Mesenchymal stem cell (in vitro differentiated cells and primary cell): ENCODE results near the gene APIP. TPM values are rescaled to one million over a fixed set of nuclear protein-coding genes. Genes with fewer than 3 reads are reported as not detected.

Experiments used
- DNase-seq: peaks from one replicate; pipeline ENCODE4 v3.0.0-alpha.2; 2013
- H2AFZ ChIP-seq: one replicate; pipeline ENCODE4 v1.6.1; 2013; ENCODE audit warnings: low read depth, mild to moderate bottlenecking, control low read depth, inconsistent platforms, low read length, moderate library complexity
- H2AK5ac ChIP-seq: 2 replicates; pipeline ENCODE4 v1.6.1; 2013; ENCODE audit warnings: low read length, moderate library complexity, mild to moderate bottlenecking, inconsistent platforms; ENCODE audit not compliant: severe bottlenecking
- H2BK120ac ChIP-seq: one replicate; pipeline ENCODE4 v1.6.1; 2013; ENCODE audit warnings: low read depth, mild to moderate bottlenecking, inconsistent platforms, low read length, moderate library complexity
- H2BK12ac ChIP-seq, 2 experiments: one replicate each; pipeline ENCODE4 v1.6.1; 2013; ENCODE audit warnings: inconsistent platforms in 2 of 2, low read length in 2 of 2, mild to moderate bottlenecking in 2 of 2, moderate library complexity in 2 of 2, control low read depth in 1 of 2
- H2BK15ac ChIP-seq: one replicate; pipeline ENCODE4 v1.6.1; 2013; ENCODE audit warnings: mild to moderate bottlenecking, low read depth, inconsistent platforms; ENCODE audit not compliant: poor library complexity, severe bottlenecking
- H2BK5ac ChIP-seq: 2 replicates; pipeline ENCODE4 v1.6.1; 2013; ENCODE audit warnings: low read depth, mild to moderate bottlenecking, low read length, control low read depth, inconsistent platforms; ENCODE audit not compliant: poor library complexity, severe bottlenecking
- H3K14ac ChIP-seq, 2 experiments: one replicate each; pipeline ENCODE4 v1.6.1; 2013; ENCODE audit warnings: inconsistent platforms in 2 of 2, low read length in 2 of 2, control low read depth in 1 of 2, mild to moderate bottlenecking in 1 of 2, moderate library complexity in 1 of 2
- H3K18ac ChIP-seq, 2 experiments: one replicate each; pipeline ENCODE4 v1.6.1; 2013; ENCODE audit warnings: inconsistent platforms in 2 of 2, low read length in 2 of 2, control low read depth in 1 of 2, low read depth in 1 of 2, mild to moderate bottlenecking in 1 of 2
- H3K23ac ChIP-seq, 2 experiments: one replicate each; pipeline ENCODE4 v1.6.1; 2013; ENCODE audit warnings: inconsistent platforms in 2 of 2, low read length in 2 of 2, mild to moderate bottlenecking in 2 of 2, moderate library complexity in 2 of 2, control low read depth in 1 of 2
- H3K27ac ChIP-seq: 2 replicates; pipeline ENCODE4 v1.5.1; 2013; ENCODE audit warnings: mild to moderate bottlenecking, moderate library complexity, low read length, control low read depth, inconsistent platforms; ENCODE audit not compliant: poor library complexity, severe bottlenecking
- H3K27me3 ChIP-seq, 2 experiments: 2 replicates each; pipeline versions ENCODE4 v1.6.1 to v1.7.0; 2013; ENCODE audit warnings: low read length in 2 of 2, mild to moderate bottlenecking in 2 of 2, moderate library complexity in 2 of 2, control low read depth in 1 of 2, inconsistent platforms in 1 of 2; ENCODE audit not compliant: control insufficient read depth in 1 of 2, insufficient read depth in 1 of 2
- H3K36me3 ChIP-seq, 2 experiments: 2 replicates each; pipeline versions ENCODE4 v1.6.1 to v1.7.0; 2013; ENCODE audit warnings: low read length in 2 of 2, control low read depth in 1 of 2, inconsistent platforms in 1 of 2, low read depth in 1 of 2, mild to moderate bottlenecking in 1 of 2; ENCODE audit not compliant: insufficient read depth in 2 of 2, control insufficient read depth in 1 of 2
- H3K4ac ChIP-seq, 2 experiments: one replicate each; pipeline ENCODE4 v1.6.1; 2013; ENCODE audit warnings: inconsistent platforms in 2 of 2, low read length in 2 of 2, mild to moderate bottlenecking in 2 of 2, moderate library complexity in 2 of 2, control low read depth in 1 of 2, low read depth in 1 of 2
- H3K4me1 ChIP-seq: 2 replicates; pipeline ENCODE4 v1.6.1; 2013; ENCODE audit warnings: low read depth, low read length, control low read depth; ENCODE audit not compliant: control insufficient read depth, insufficient read depth
- H3K4me2 ChIP-seq: 2 replicates; pipeline ENCODE4 v1.6.1; 2013; ENCODE audit warnings: low read length, mild to moderate bottlenecking, inconsistent platforms; ENCODE audit not compliant: poor library complexity, severe bottlenecking
- H3K4me3 ChIP-seq, 2 experiments: 2 replicates each; pipeline versions ENCODE4 v1.5.1 to v1.7.0; 2013; ENCODE audit warnings: low read length in 2 of 2, mild to moderate bottlenecking in 2 of 2, control low read depth in 1 of 2, low read depth in 1 of 2; ENCODE audit not compliant: insufficient read depth in 1 of 2
- H3K79me1 ChIP-seq: replicated peaks from 2 replicates; pipeline ENCODE4 v1.6.1; 2013; ENCODE audit warnings: mild to moderate bottlenecking, control low read depth, low read length, inconsistent platforms; ENCODE audit not compliant: poor library complexity, severe bottlenecking
- H3K9ac ChIP-seq: 2 replicates; pipeline ENCODE4 v1.7.0; 2013; ENCODE audit warnings: mild to moderate bottlenecking, low read length, moderate library complexity
- H3K9me3 ChIP-seq: 2 replicates; pipeline ENCODE4 v1.7.0; 2013; ENCODE audit warnings: mild to moderate bottlenecking, low read length; ENCODE audit not compliant: control insufficient read depth
- H4K8ac ChIP-seq: one replicate; pipeline ENCODE4 v1.6.1; 2013; ENCODE audit warnings: inconsistent platforms, mild to moderate bottlenecking, low read length, moderate library complexity
- H4K91ac ChIP-seq: one replicate; pipeline ENCODE4 v1.6.1; 2013; ENCODE audit warnings: mild to moderate bottlenecking, low read length, inconsistent platforms
- WGBS: methylation state at CpG from one replicate; pipeline ENCODE4 v1.1.7; 2013; ENCODE audit warnings: mixed read lengths; 5-methylcytosine and 5-hydroxymethylcytosine counted together
- polyA plus RNA-seq, 2 experiments: library from polyadenylated mRNA; stranded (reverse); fragments of 200-250 nt; gene quantifications; one replicate each; pipeline ENCODE4 v1.2.3, GENCODE V29; 2013

APIP gene, protein sequence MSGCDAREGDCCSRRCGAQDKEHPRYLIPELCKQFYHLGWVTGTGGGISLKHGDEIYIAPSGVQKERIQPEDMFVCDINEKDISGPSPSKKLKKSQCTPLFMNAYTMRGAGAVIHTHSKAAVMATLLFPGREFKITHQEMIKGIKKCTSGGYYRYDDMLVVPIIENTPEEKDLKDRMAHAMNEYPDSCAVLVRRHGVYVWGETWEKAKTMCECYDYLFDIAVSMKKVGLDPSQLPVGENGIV
- polyA plus RNA-seq (2013, experiment 1 of 2) = 18.4 TPM
- polyA plus RNA-seq (2013, experiment 2 of 2) = 19.8 TPM

DNA sequence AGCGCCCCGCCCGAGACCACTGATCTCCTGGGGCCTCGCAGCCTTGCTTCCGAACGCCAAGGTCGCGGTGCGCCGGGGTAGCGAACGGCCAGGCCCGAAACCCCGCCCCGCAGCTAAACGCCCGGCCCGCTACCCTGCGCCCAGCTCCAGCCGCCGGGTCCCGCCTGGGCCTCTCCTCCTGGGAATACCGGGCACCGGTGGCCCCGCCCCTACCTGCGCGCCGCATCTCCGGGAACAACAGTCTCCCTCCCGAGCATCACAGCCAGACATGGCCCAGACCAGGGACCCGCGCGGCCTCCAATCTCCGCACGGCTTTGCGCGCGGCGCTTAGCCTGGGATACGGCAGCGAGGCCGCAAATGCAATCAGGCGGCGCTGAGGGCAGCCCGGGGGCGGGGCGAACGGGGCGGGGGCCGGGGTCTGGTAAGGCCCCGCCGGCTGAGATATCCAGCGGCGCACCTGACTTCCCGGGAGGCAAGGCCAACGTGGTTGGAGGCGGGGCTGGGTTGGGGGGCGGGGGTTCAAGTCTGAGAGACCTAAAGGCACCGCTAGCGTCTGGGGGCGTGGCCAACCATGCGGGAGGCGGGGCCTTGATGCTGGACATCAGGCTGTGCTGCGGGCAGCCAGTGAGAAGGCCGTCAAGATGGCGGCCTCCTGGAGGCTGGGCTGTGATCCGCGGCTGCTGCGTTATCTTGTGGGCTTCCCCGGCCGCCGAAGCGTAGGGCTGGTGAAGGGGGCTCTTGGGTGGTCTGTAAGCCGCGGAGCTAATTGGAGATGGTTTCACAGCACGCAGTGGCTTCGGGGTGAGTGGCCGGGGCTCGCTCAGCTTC is at the start of gene APIP, which contains the start of gene PDHX:
Gene APIP (minus strand): TSS at position 365 of the 828 bp plus-strand sequence. CDS start 95 bp downstream, at position 270.
Gene PDHX (plus strand): TSS at position 604 of the 828 bp plus-strand sequence. CDS start 38 bp downstream, at position 642.
- H3K27ac ChIP-seq = peak within 1 kb of the TSS; percentile 99

DNA sequence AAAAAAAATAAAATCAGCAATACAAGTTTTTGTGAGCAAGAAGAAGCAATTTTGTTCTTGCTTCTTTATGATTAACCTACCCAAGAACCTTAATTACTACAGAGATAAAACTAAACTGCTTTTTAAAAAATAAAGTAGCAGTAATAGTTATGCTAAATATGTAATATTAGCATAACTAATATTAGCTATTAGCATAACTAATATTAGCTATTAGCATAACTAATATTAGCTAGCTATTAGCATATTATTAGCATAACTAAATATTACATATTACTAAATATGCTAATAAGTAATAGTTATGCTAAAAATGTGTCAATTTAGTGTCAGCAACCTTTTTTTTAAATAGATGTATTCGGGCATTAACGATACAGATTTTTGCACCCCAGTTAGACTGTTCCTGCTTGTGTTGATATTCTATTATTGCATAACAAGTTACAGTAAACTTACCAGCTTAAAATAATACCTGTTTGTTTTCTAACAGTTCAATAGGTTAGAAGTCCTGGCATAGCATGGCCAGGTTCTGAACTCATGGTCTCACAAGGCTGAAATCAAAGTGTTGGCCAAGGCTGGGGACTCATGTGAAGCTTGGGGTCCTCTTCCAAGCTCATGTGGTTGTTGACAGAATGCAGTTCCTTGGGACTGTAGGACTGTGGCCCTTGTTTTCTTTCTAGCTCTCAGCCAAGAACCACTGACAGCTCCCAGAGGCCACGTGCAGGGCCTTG is 48.6 kb upstream of the APIP start:
- Histone ChIP-seq H3K4me2 (no peak overlapping the region), H3K79me1 (peaks cover 11% of the 10 kb centered on the region), H3K4ac (no peak overlapping the region), H2AFZ (no peak overlapping the region), H3K23ac (no peak overlapping the region), H3K9ac (no peak overlapping the region), H2BK5ac (no peak overlapping the region), H2BK15ac (no peak overlapping the region), H3K14ac (no peak overlapping the region), H3K4me3 (no peak overlapping the region), H3K4me1 (no peaks in the 10 kb centered on the region), H3K27ac (no peak overlapping the region), H2BK12ac (no peak overlapping the region), H3K18ac (no peak overlapping the region), H3K36me3 (peaks cover 6 to 78% of the 10 kb centered on the region in 2 experiments), H3K9me3 (no peaks in the 10 kb centered on the region), H4K91ac (no peak overlapping the region), H2AK5ac (no peak overlapping the region), H2BK120ac (no peak overlapping the region), H4K8ac (no peak overlapping the region), H3K27me3 (no peaks in the 10 kb centered on the region)
- 97% methylated on average over 1 of the region's 3 CpGs for WGBS
- DNase-seq = no peak

More for the DNA sequence above, at the start of gene APIP, which contains the start of gene PDHX:
- Histone ChIP-seq H2AFZ (peak within 1 kb of the TSS; percentile 97), H3K18ac (peak within 1 kb of the TSS; percentile 92 to 99), H3K23ac (peak within 1 kb of the TSS in 1 of 2 experiments; percentile 87), H3K14ac (peak within 1 kb of the TSS; percentile 76 to 96), H2BK15ac (peak within 1 kb of the TSS; percentile 77), H2AK5ac (peak within 1 kb of the TSS; percentile 7), H3K4me2 (peak within 1 kb of the TSS; percentile 73), H2BK120ac (peak within 1 kb of the TSS; percentile 87), H3K9me3 (no peaks in the 10 kb centered on the region), H3K36me3 (peaks cover 0 to 16% of the 10 kb centered on the region in 2 experiments), H3K4me1 (peaks cover 3% of the 10 kb centered on the region), H3K79me1 (peaks cover 11% of the 10 kb centered on the region), H3K4ac (peak within 1 kb of the TSS; percentile 88 to 98), H3K4me3 (peak within 1 kb of the TSS; percentile 93 to 94), H4K8ac (peak within 1 kb of the TSS; percentile 99), H3K27me3 (no peaks in the 10 kb centered on the region), H2BK12ac (peak within 1 kb of the TSS in 1 of 2 experiments; percentile 75), H4K91ac (peak within 1 kb of the TSS; percentile 98), H3K9ac (peak within 1 kb of the TSS; percentile 99), H2BK5ac (peak within 1 kb of the TSS; percentile 99)
- WGBS = under 1% methylated on average over 79 of the region's 79 CpGs
- peak; percentile 98 for DNase-seq

DNA sequence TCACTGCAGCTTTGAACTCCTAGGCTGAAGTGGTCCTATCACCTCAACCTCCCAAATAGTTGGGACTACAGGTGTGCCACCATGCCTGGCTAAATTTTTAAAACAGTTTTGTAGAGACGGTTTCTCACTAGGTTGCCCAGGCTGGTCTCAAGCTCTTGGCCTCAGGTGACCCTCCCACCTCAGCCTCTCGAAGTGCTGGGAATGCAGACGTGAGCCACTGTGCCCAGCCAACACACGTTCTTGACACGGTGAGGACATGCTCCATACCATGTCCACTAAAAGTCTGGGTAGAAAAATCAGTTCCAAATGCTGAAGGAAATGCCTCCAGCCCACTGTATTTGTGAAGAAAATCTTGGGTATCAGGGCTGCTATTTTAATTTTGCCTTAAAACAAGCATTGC is 47.2 kb upstream of the APIP start:
- peaks cover 6 to 71% of the 10 kb centered on the region in 2 experiments for H3K36me3 ChIP-seq
- no peak overlapping the region for H2BK15ac ChIP-seq
- no peak overlapping the region for H3K4ac ChIP-seq
- H4K91ac ChIP-seq = no peak overlapping the region
- H4K8ac ChIP-seq = no peak overlapping the region
- no peak overlapping the region for H3K4me2 ChIP-seq
- H2AFZ ChIP-seq = no peak overlapping the region
- peaks cover 11% of the 10 kb centered on the region for H3K79me1 ChIP-seq
- H3K18ac ChIP-seq = peak overlapping the region in 1 of 2 experiments; percentile 62
- no peak overlapping the region for H2AK5ac ChIP-seq
- H3K9me3 ChIP-seq = no peaks in the 10 kb centered on the region
- no peak overlapping the region for H2BK5ac ChIP-seq
- WGBS = 98% methylated on average over 5 of the region's 5 CpGs
- H3K4me1 ChIP-seq = no peaks in the 10 kb centered on the region
- no peaks in the 10 kb centered on the region for H3K27me3 ChIP-seq
- H3K9ac ChIP-seq = no peak overlapping the region
- no peak for DNase-seq
- H2BK12ac ChIP-seq = no peak overlapping the region
- H3K23ac ChIP-seq = no peak overlapping the region
- no peak overlapping the region for H3K4me3 ChIP-seq
- H2BK120ac ChIP-seq = no peak overlapping the region
- no peak overlapping the region for H3K27ac ChIP-seq
- H3K14ac ChIP-seq = peak overlapping the region in 1 of 2 experiments; percentile 71
